CD4-positive, alpha-beta T cell treated with Interleukin-15 for 4 hours (primary cell): ENCODE results near the gene C8G.

Experiments used
- DNase-seq: peaks from one replicate; pipeline ENCODE4 v3.0.0-alpha.2; 2020; ENCODE audit warnings: low spot score

C8G gene

GRCh38 chr9:136968333-136969127 is 23.5 kb downstream of the C8G start:
- DNase-seq = no peak

DNA sequence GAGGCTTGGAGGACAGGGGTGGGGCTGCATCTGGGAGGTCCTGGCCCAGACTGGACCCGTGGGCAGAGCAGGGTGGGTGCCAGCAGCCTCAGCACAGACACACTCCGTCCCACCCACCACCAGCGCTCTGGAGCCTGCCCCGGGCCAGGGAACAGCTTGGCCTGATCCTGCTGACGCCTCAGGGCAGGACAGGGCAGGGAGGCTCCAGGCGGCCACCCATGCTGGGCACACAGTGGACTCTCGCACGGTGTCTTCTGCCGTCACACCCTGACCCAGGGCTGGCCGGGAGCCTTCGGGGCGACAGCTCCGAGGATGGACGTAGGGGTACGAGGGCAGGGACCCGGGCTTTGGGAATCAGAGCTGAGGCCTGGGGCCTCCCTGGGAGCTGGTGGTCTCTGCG is 24.1 kb downstream of the C8G start:
- DNase-seq = no peak

- no peak for DNase-seq
These were observed 24.7 kb downstream of the C8G start for GRCh38 chr9:136969774-136970173.

GRCh38 chr9:136970361-136970760 is 25.3 kb downstream of the C8G start:
- no peak for DNase-seq

GRCh38 chr9:136971746-136972145 is 26.7 kb downstream of the C8G start:
- no peak for DNase-seq

DNA sequence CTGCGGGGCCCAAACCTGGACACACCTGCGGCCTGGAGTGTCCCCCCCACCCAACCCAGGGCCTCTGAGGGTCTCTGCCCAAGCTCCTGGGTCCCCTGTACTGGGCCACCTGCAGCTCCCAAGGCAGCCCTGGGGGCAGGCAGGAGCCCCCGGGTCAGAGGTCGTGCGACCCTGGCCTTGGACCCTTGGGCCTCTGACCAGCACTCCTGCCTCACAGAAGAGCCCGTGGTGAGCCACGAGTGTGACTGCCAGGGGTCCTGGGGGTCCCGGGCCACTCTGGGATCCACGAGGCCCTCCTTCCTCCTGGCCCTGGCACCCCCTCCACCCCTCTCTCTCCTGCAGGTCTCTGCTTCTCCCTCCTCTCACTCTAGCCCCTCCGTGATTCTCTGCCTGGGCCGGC is 27.3 kb downstream of the C8G start:
- no peak for DNase-seq

- no peak for DNase-seq
These were observed 27.7 kb downstream of the C8G start for GRCh38 chr9:136972743-136973142.

DNA sequence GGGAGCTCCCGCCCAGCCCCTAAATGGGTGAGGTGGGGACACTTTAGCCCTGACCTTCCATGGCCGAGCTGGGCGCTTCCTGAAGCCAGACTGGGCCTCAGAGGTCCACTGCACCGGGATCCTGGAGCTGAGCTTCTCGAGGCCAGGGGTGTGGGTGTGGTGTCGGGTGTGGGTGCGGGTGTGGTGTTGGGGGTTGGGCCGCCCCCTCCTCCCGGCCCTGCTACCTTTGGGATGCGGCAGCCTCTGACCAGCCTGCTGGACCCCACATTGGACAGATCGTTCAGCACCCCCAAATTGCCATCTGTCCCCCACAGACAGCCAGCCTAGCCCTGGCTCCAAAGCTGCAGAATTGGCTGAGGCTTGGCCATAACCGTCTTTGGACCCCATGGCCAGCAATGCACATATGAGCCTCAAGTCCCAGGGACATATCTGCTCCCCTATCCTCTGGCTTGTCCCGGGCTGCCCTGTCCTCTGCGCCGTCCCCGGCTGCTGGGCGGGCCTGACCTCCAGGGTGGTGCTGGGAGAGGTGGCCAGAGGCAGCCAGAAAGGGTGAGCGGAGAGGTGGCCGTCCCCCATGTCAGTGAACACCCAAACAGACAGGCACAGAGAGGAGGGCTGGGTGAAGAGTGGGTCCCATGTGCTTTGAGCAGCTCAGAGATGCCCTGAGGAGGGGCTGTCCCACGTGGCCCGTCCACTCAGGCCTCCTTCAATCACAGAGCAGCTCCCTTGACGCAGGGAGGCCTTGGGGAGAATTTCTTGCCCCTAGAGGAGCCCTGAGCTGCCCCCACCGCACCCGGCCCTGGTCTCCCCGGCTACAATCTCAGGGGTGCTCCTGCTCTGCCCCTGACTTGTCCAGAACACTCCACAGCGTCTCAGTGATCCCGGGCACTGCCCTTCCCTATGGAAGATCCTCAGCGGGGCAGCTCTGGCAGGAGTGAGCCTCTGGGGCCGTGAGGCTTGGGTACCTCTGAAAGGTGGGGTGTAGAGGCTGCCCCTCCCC is 28.9 kb downstream of the C8G start:
- no peak for DNase-seq

GRCh38 chr9:136974817-136975535 is 29.9 kb downstream of the C8G start:
- peak; percentile 26 for DNase-seq

DNA sequence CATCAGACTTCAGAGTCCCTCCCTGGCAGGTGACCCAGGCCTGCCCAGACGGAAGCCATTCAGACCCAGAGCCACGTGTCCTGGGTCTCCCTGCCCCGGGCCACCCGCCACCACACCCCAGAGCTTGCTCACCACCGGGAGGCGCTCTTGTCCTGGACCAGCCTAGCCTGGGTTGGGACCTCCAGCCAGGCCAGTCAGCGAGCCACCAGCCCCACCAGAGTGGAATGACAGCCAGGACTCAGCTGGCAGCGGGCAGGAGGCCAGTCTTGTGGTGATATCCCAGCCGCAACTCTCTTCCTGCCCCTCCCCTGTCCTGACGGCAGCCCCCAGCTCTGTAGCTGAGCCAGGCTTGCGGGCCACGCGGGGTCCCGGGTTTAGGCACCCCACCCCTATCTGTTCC is 30.6 kb downstream of the C8G start:
- DNase-seq = peak; percentile 32

- no peak for DNase-seq
These were observed 32.2 kb downstream of the C8G start, which contains the start of gene PTGDS for GRCh38 chr9:136977223-136977622. Gene PTGDS, plus strand, starts transcription at chr9:136977504. Its CDS starts 75 bp downstream, at chr9:136977579.

GRCh38 chr9:136977649-136978072 is 32.6 kb downstream of the C8G start:
- DNase-seq = no peak

GRCh38 chr9:136978073-136978864 is 33.2 kb downstream of the C8G start:
- peak; percentile 49 for DNase-seq

DNA sequence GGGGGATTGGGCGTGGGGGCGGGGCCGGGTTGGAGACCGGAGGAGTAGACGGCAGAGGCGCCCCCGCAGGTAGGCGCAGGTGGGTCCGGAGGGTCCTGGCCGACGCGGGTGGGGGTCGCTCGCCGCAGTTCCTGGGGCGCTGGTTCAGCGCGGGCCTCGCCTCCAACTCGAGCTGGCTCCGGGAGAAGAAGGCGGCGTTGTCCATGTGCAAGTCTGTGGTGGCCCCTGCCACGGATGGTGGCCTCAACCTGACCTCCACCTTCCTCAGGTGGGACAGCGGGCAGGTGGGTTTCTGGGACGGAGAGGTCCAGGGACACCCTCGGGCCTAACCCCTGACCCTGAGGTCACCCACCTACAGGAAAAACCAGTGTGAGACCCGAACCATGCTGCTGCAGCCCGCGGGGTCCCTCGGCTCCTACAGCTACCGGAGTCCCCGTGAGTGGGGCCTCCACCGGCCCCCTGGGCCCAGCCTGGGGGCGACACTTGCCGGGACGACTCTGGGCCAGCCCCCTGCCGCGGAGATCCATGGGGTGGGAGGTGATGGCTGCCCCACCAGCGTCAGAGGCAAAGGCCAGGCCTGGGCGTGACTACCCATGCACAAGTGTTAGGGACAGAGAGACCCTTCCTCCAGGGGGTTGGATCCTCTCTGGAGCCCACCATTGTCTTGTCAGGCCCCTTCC is 34.0 kb downstream of the C8G start:
- no peak for DNase-seq

DNA sequence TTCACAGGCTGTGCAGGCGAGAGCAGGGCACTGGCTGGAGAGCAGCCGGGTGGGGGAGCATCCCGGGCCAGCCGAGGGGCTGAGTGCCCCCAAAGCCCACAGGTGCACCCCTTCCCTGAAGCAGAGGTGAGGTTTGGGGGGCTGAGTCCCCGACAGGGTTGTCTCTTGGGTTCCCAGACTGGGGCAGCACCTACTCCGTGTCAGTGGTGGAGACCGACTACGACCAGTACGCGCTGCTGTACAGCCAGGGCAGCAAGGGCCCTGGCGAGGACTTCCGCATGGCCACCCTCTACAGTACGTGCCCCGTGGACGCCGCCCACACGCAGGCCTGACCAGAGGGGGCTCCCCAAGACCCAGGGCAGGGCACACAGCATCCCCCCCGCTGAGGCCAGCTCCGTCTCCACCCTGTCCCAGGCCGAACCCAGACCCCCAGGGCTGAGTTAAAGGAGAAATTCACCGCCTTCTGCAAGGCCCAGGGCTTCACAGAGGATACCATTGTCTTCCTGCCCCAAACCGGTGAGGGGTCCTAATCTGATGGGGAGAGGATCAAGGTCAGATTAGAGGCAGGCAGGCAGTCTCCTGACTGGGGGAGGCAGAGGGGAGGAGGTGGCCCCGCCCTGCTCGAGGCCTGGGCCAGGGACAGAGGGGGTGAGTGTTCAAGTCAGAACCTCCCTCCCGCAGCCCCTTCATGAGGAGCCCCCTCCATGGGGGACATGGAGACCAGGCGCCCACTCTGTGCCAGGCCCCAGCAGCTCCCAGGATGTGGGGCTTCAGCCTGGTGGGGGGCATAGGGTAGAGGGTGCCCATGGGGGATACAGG is 34.9 kb downstream of the C8G start:
- no peak for DNase-seq

DNA sequence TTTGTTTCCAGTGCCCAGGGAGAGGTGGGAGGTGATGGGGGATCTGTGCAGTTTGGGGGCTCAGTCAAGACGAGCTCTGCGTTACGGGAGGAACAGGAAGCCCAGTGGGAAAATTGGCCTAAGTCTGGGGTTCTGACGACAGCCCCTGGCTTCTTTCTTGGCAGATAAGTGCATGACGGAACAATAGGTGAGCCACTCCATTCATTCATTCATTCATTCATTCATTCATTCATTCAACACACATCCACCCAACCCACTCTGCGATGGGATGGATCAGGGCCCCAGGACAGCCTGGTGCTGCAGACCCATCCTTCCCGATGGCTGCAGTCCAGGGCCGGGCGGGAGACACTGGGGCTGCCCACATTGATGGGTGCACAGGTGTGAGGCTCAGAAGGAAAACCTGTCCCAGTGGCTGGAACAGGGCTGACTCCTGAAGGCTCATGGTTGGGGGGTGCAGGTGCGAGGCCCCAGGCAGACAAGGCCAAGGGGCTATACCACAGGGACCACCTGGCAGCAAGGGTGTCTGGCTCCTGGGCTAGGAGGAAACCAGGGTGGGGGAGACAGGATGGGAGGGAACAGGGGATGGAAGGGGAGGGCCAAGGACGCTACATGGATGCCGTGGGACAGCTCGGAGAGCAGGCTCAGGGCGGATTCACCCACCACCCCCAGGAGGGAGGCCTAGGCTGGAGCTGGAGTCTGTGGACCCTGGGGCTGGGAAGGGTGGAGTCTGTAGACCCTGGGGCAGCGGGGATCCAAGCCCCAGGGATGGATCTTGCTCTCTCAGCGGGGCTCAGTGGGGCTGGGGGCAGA is 35.8 kb downstream of the C8G start:
- no peak for DNase-seq

DNA sequence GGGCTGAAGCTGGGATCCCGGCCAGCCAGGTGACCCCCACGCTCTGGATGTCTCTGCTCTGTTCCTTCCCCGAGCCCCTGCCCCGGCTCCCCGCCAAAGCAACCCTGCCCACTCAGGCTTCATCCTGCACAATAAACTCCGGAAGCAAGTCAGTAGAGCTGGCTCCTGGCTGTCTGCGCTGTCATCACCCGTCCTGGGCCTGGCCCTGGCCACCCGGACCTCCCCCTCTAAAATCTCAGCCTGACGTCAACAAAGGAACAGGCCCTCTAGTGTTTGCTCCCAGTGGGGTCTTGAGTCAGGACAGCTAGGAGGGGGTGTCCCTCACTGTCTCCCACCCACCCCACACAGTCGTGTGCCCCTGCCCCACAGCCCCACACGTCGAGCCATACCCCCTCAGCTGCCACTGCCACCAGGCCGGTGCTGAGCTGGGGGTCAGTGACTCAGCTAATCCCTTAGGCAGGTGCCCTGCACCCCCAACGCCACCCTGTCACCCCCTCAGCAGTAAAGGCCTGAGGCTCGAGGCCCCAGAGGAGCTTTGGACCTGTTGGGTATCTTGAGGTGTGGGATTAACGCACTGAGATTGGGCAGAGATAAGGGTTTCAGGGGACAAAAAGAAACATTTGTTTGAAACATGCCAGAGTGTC is 36.7 kb downstream of the C8G start:
- no peak for DNase-seq

DNA sequence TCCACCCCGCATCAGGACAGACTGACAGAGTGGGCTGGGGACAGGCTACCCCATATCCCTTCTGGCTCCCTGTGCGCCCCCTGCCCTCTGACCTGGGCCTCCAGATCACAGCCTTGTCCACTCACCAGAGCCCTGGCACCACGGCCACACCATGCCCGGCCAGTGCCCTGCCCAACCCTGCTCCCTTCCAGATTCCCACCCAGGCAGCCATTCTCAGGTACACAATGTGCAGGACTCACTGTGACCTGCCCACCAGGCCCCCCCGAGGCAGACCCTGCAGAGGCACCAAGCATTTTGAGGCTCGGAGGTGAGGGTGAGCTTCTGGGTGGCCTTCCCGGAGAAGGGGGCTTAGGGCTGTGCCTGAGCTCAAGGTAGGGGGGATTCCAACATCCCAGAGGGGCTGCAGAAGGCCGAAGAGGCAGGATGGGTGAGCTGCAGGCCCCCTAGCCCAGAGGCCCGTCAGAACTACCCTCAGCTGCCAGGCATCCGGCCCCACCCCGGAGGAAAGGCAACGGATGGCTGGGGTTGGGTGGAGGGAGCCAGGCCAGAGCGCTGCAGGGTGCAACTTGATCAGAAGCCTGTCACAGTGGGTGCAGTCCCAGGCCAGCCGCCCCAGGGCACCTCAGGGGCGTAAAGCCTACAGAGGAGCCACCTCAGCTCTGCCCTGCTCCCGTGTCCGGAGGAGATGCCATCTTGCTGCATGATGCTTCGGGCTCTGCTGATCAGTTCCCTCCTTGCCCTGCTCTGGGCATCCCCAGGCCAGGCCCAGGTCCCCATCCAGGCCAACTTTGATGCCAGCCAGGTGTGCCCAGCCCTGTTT is 37.4 kb downstream of the C8G start, which contains the start of gene LCNL1:
Gene LCNL1 (plus strand): TSS at position 762 of the 820 bp plus-strand sequence. CDS start 594 bp downstream, outside the sequence.
- no peak for DNase-seq
